Measurements from ENCODE around the gene PTPRE. TPM values are rescaled to one million over a fixed set of nuclear protein-coding genes. Genes with fewer than 3 reads are reported as not detected.

The PTPRE gene
- total RNA-seq, 1 experiment from 2014 or later, result 12.3 TPM

DNA sequence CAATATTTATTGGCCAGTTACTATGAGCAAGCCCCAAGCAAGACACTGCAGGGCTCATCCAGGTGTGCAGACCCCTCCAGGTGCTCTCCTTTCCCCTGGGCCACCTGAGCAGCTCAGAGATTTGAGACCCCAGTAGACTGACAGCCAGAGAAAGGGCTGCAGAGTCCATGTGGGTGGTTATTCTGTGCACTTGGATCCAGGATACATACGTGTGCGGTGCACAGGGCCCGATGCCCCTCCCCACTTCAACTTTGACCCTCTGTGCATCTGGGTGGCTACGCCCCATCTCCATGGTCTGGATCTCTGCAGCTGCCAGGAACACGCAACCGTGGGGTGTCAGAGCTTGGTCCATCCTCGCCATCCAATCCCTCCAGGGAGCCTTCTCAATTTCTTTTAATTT is 146.5 kb downstream of the PTPRE start:
- H2AFZ ChIP-seq (ENCODE audit: low read depth, low read length, poor library complexity, severe bottlenecking), result no peak overlapping the region
- no peaks in the 10 kb centered on the region for H3K9me2 ChIP-seq (ENCODE audit: insufficient read depth)
- TF ChIP-seq CEBPB (IDR thresholded peaks at IDR 0.05; ENCODE audit: low read depth) (no peak), EZH2phosphoT487 (IDR thresholded peaks at IDR 0.05; ENCODE audit: borderline replicate concordance) (no peak), ZNF274 (IDR thresholded peaks at IDR 0.05; ENCODE audit: low read depth, low read length) (no peak), POLR2A (IDR thresholded peaks at IDR 0.05; ENCODE audit: borderline replicate concordance, extremely low read depth, insufficient read depth, insufficient read length) (no peak), EZH2 (IDR thresholded peaks at IDR 0.05) (no peak), JUND (IDR thresholded peaks at IDR 0.05) (no peak), ATF3 (IDR thresholded peaks at IDR 0.05) (no peak), RAD21 (IDR thresholded peaks at IDR 0.05; ENCODE audit: low read depth) (no peak)
- TF ChIP-seq, protein P1, sequence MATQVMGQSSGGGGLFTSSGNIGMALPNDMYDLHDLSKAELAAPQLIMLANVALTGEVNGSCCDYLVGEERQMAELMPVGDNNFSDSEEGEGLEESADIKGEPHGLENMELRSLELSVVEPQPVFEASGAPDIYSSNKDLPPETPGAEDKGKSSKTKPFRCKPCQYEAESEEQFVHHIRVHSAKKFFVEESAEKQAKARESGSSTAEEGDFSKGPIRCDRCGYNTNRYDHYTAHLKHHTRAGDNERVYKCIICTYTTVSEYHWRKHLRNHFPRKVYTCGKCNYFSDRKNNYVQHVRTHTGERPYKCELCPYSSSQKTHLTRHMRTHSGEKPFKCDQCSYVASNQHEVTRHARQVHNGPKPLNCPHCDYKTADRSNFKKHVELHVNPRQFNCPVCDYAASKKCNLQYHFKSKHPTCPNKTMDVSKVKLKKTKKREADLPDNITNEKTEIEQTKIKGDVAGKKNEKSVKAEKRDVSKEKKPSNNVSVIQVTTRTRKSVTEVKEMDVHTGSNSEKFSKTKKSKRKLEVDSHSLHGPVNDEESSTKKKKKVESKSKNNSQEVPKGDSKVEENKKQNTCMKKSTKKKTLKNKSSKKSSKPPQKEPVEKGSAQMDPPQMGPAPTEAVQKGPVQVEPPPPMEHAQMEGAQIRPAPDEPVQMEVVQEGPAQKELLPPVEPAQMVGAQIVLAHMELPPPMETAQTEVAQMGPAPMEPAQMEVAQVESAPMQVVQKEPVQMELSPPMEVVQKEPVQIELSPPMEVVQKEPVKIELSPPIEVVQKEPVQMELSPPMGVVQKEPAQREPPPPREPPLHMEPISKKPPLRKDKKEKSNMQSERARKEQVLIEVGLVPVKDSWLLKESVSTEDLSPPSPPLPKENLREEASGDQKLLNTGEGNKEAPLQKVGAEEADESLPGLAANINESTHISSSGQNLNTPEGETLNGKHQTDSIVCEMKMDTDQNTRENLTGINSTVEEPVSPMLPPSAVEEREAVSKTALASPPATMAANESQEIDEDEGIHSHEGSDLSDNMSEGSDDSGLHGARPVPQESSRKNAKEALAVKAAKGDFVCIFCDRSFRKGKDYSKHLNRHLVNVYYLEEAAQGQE (IDR thresholded peaks at IDR 0.05; ENCODE audit: low read depth), result no peak
- H3K27ac ChIP-seq (ENCODE audit: low read depth, low read length), result no peak overlapping the region
- ATAC-seq, result no peak
- H3K36me3 ChIP-seq (ENCODE audit: control insufficient read depth in 1 of 2, insufficient read depth in 2 of 2, low read length in 2 of 2), result no peaks in the 10 kb centered on the region
- no peaks in the 10 kb centered on the region for H3K9me3 ChIP-seq (ENCODE audit: control insufficient read depth in 1 of 2, insufficient read depth in 1 of 2, low read depth in 1 of 2, low read length in 2 of 2)
- H3K4me3 ChIP-seq (replicated peaks in 1 of 2; ENCODE audit: low read depth in 1 of 2, low read length in 2 of 2), result no peak overlapping the region
- no peaks in the 10 kb centered on the region for H3K79me2 ChIP-seq (ENCODE audit: insufficient read depth, low read length)
- intact Hi-C loops (cut with micrococcal nuclease), result no loop called here
- CTCF ChIA-PET, result no interaction called here
- H3K4me1 ChIP-seq (ENCODE audit: control insufficient read depth in 1 of 2, insufficient read depth in 2 of 2, low read length in 2 of 2), result peaks cover 0 to 2% of the 10 kb centered on the region in 2 experiments; a peak in 1 of 4 replicates
- no peaks in the 10 kb centered on the region for H3K27me3 ChIP-seq (ENCODE audit: insufficient read depth, low read length)
- H3K9ac ChIP-seq (ENCODE audit: low read length), result no peak overlapping the region
- no TSS peak for BruUV-seq (replicated peaks)
- POLR2A ChIA-PET, result no interaction called here
- no peak overlapping the region for H3K4me2 ChIP-seq (ENCODE audit: low read length)
- H4K20me1 ChIP-seq (ENCODE audit: insufficient read depth), result no peaks in the 10 kb centered on the region
- RAD21 ChIA-PET (ENCODE audit: low non-redundant PET in 1 of 2, low total read pairs in 2 of 2, uncharacterized antibody in 2 of 2, unreplicated experiment in 2 of 2), result no interaction called here
- no peak for DNase-seq (ENCODE audit: low read depth, low spot score)

Measured in HCT116 (cell line).